ENCODE data around the gene PNMA6E. TPM values are rescaled to one million over a fixed set of nuclear protein-coding genes. Genes with fewer than 3 reads are reported as not detected.

Gene PNMA6E
- total RNA-seq, 1 donor from 2014 or later: not detected

DNA sequence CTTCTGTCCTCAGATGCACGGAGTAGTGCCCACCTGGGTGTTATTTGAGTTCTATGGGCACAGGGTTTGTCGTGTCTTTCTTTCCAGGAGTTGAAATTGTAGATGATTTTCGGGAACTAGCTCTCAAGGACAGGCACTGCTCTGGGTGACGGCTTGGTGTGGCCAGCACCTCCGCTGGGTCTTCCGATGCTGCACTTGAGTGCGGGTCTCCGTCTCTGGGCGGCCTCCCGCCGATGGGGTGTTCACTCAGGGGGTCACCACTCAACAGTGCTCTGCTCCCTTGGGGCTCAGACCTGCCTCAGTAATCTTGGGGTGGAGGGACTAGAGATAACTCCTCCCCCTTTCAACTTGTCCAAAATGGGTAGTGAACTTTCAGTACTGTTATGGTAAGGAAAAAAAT, 12.6 kb upstream of the PNMA6E start:
- no peak for TF ChIP-seq CTCF (IDR thresholded peaks at IDR 0.05; ENCODE audit: unreplicated experiment)
- Mint-ChIP-seq H3K27ac (no peak overlapping the region), H3K36me3 (no peaks in the 10 kb centered on the region), H3K27me3 (ENCODE audit: low read depth) (peaks cover 12% of the 10 kb centered on the region), H3K9me3 (peaks cover 15% of the 10 kb centered on the region), H3K4me3 (no peak overlapping the region), H3K4me1 (peaks cover 14% of the 10 kb centered on the region)
- DNase-seq (ENCODE audit: low spot score in 2 of 2, unreplicated experiment in 2 of 2): no peak

GRCh38 chrX:153412746-153413720, 11.9 kb upstream of the PNMA6E start:
- Mint-ChIP-seq H3K36me3 (no peaks in the 10 kb centered on the region), H3K9me3 (peaks cover 15% of the 10 kb centered on the region), H3K4me3 (peak overlapping the region; percentile 58), H3K27ac (no peak overlapping the region), H3K27me3 (ENCODE audit: low read depth) (peaks cover 12% of the 10 kb centered on the region), H3K4me1 (peaks cover 14% of the 10 kb centered on the region)
- DNase-seq (ENCODE audit: low spot score in 2 of 2, unreplicated experiment in 2 of 2): no peak
- no peak for TF ChIP-seq CTCF (IDR thresholded peaks at IDR 0.05; ENCODE audit: unreplicated experiment)

GRCh38 chrX:153411988-153412574, 10.9 kb upstream of the PNMA6E start:
- H3K4me3 Mint-ChIP-seq: peak overlapping the region; percentile 58

GRCh38 chrX:153411255-153411987, 10.3 kb upstream of the PNMA6E start, which contains the start of gene ZFP92:
Gene ZFP92 (plus strand): TSS chrX:153411472. CDS start chrX:153418323, 6,851 bp downstream.
- Mint-ChIP-seq H3K4me3 (peak within 1 kb of the TSS; percentile 59), H3K27me3 (ENCODE audit: low read depth) (peaks cover 14% of the 10 kb centered on the region), H3K36me3 (no peaks in the 10 kb centered on the region), H3K9me3 (peaks cover 11% of the 10 kb centered on the region), H3K4me1 (peaks cover 14% of the 10 kb centered on the region), H3K27ac (no peak within 1 kb of the TSS)
- TF ChIP-seq CTCF (IDR thresholded peaks at IDR 0.05; ENCODE audit: unreplicated experiment): no peak
- DNase-seq (ENCODE audit: low spot score in 2 of 2, unreplicated experiment in 2 of 2): no peak

More at GRCh38 chrX:153411988-153412574, 10.9 kb upstream of the PNMA6E start:
- Mint-ChIP-seq H3K27ac (no peak overlapping the region), H3K36me3 (no peaks in the 10 kb centered on the region), H3K27me3 (ENCODE audit: low read depth) (peaks cover 14% of the 10 kb centered on the region), H3K9me3 (peaks cover 11% of the 10 kb centered on the region), H3K4me1 (peaks cover 14% of the 10 kb centered on the region)
- no peak for TF ChIP-seq CTCF (IDR thresholded peaks at IDR 0.05; ENCODE audit: unreplicated experiment)
- DNase-seq (ENCODE audit: low spot score in 2 of 2, unreplicated experiment in 2 of 2): no peak

DNA sequence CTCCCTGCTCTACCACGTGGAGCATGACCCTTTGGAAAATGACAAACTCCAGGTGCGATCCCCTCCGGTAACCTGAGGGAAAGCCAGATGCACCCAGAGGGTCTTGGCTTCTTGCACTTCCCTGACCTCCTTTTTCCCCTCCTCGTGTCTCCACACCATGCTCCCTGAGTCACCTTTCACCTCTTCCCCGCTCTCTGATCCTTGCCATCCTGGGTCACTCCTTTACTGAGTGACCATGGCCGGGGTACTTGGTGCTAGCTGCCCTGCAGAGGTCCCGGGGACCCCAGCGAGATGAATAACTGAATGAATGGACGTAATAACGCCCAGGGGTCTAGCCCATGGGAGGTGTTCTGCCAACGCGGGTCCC, 9.7 kb upstream of the PNMA6E start:
- no peak overlapping the region for H3K27ac Mint-ChIP-seq
- H3K4me3 Mint-ChIP-seq: peak overlapping the region; percentile 59
- no peak for TF ChIP-seq CTCF (IDR thresholded peaks at IDR 0.05; ENCODE audit: unreplicated experiment)
- H3K27me3 Mint-ChIP-seq (ENCODE audit: low read depth): peaks cover 16% of the 10 kb centered on the region
- DNase-seq (ENCODE audit: low spot score in 2 of 2, unreplicated experiment in 2 of 2): no peak
- peaks cover 10% of the 10 kb centered on the region for H3K9me3 Mint-ChIP-seq
- H3K36me3 Mint-ChIP-seq: no peaks in the 10 kb centered on the region
- H3K4me1 Mint-ChIP-seq: peaks cover 14% of the 10 kb centered on the region
